Measurements from ENCODE around the gene RPS18.
A peak's percentile ranks its signal among the peaks of the same experiment; 100 is the strongest.

DNA sequence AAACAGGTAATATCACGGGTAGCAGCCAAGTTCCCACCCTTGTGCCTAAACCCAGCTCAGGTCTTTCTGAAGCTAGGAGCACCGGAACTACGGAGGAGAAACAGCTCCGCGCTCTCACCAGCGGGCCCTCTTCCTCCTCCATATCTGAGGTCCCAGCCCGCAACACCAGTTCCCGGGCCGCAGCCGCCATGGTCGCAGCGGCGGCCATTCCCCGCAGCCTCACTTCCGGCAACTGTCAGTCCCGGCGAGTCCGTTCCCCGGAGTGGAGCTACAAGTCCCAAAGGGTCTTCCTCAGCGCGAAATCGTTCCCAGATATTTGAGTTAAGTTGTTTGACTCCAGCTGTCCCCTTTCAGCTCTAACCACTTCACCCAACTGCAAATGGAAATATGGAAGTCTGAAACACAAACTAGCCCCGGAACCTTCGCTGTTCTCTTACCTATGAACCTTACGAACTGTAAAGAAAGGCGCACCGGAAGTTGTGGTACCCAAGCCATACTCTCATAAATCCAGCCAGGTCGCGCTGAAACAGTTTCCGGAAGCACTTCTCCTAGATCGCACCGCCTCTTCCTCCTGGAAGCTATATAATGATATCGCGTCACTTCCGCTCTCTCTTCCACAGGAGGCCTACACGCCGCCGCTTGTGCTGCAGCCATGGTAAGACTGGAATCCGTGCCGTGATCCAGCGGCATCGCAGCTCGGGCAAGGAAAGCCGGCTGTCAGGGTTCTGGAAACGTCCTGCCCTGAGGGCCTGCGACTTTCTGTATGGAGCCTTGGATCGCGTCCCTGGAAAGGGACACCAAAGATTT, at the start of gene RPS18, which contains the start of gene VPS52:
- TF ChIP-seq TAF15 (IDR thresholded peaks at IDR 0.05; ENCODE audit: low read depth, low read length) (0 out of 2 replicates have a peak, but pooled peaks have one; percentile 78), MTA1 (IDR thresholded peaks at IDR 0.05; ENCODE audit: borderline replicate concordance) (no peak), NR3C1 (CRISPR knock-in tag; IDR thresholded peaks at IDR 0.05) (no peak), NCOA1 (IDR thresholded peaks at IDR 0.05; ENCODE audit: low read depth) (peak; percentile 100), E2F1 (CRISPR knock-in tag; IDR thresholded peaks at IDR 0.05) (peak; percentile 95), L3MBTL2 (IDR thresholded peaks at IDR 0.05) (peak; percentile 61), POLR2A (conservative IDR thresholded peaks at IDR 0.05) (peak; percentile 100), ZNF586 (CRISPR knock-in tag; conservative IDR thresholded peaks at IDR 0.05) (0 out of 2 replicates have a peak, but pooled peaks have one; percentile 28), CBX1 (IDR thresholded peaks at IDR 0.05; ENCODE audit: low read depth) (peak; percentile 86; the same call in 1 of the 2 replicates), CTCF (IDR thresholded peaks at IDR 0.05 in 2 of 3, conservative IDR thresholded peaks at IDR 0.05 in 1 of 3; ENCODE audit: insufficient read depth in 2 of 3, low read depth in 1 of 3, low read length in 3 of 3) (no peak), ZNF696 (CRISPR knock-in tag; conservative IDR thresholded peaks at IDR 0.05) (no peak), SP1 (CRISPR knock-in tag; IDR thresholded peaks at IDR 0.05) (peak; percentile 76)
- TF ChIP-seq, protein P1, sequence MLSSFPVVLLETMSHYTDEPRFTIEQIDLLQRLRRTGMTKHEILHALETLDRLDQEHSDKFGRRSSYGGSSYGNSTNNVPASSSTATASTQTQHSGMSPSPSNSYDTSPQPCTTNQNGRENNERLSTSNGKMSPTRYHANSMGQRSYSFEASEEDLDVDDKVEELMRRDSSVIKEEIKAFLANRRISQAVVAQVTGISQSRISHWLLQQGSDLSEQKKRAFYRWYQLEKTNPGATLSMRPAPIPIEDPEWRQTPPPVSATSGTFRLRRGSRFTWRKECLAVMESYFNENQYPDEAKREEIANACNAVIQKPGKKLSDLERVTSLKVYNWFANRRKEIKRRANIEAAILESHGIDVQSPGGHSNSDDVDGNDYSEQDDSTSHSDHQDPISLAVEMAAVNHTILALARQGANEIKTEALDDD (IDR thresholded peaks at IDR 0.05) = no peak
- TF ChIP-seq, protein P2, sequence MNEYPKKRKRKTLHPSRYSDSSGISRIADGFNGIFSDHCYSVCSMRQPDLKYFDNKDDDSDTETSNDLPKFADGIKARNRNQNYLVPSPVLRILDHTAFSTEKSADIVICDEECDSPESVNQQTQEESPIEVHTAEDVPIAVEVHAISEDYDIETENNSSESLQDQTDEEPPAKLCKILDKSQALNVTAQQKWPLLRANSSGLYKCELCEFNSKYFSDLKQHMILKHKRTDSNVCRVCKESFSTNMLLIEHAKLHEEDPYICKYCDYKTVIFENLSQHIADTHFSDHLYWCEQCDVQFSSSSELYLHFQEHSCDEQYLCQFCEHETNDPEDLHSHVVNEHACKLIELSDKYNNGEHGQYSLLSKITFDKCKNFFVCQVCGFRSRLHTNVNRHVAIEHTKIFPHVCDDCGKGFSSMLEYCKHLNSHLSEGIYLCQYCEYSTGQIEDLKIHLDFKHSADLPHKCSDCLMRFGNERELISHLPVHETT (CRISPR knock-in tag; conservative IDR thresholded peaks at IDR 0.05 in 1 of 2, IDR thresholded peaks at IDR 0.05 in 1 of 2) = peak in 1 of 2 experiments; percentile 96; a peak in 2 of 4 replicates

Measured in K562 (cell line).